OCI-M2 (cell line): ENCODE results near the gene TBCEL.
"Not testable (repeated sequence)": the region's sequence is repeated elsewhere in the genome, so short reads cannot be mapped to it uniquely, and the experiment has no call there.

Experiments used
- DNase-seq: peaks from one replicate; lab custom pipeline; 2025; ENCODE audit not compliant: unreplicated experiment; lab: John Stamatoyannopoulos, UW

TBCEL gene

DNA sequence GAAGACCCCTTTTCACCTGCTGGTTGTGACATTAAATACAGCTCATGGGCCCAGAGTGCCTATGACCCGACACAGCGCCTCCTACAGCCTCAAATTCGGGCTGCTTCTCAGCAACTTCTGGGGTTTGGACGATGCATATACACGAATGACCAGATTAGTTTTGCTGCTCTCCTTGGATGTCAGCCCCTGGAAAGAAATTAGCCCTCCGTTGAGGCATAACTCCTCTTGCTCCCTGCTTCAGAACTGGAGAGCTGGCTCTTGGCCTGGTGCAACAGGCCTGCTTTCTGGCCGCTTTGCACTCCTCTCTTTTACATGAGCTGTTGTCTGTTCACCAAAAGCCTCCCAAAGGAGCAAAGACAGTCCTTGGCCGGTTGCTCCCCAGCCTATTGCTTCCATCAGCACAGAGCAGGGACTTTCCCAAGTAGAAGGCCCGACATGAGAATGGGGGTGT lies 80.4 kb downstream of the TBCEL start:
- no peak for DNase-seq

GRCh38 chr11:121105063-121105480 lies 81.2 kb downstream of the TBCEL start:
- no peak for DNase-seq

DNA sequence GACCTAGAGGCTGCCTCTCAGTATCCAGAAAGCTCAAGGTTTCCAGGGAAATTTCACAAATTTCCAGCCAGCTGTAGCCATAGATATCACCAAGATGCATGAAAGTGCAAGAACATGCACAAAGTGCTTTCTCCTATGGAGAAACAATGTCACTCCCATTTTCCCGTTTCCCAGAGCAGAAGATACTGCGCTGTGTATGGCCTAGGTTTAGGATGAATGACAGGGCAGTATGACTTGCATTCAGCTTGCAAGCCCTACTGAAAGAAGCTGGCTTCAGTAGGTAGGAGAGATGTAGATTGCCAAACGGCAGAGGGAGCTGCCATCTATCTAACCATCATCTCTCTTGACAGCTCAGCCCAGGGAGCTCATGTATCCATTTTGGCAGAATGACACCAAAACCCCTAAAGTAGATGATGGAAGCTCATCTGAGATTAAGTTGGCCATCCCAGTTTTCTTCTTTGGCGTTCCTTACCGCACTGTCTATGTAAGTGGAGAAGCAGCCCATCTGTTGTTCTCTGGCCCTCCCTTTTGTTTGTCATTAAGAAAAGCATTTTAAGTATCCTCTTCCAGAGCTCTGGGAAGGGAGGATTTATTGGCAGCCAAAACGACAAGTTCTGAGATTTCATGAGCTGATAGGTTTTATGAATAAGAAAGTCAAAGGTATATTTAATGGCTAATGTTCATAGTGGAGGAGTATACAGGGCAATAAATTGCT lies 81.7 kb downstream of the TBCEL start:
- no peak for DNase-seq

DNA sequence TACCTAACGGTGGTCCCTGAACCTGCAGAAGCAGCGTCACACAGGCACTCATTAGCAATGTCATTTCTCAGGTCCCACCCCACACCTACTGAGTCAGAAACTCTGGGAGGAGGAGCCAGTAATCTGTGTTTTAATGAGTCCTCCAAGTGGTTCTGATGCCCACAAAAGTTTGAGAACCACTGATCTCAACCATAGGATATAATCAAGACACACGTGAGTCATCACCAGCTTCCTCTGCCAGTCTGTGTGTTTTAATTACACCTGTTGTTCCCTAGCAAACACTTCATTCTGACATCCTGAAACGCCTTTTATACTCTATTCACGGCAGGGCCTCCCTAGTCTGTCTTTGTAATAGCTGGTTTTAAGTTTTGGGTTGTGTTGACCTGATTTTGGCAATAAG lies 82.9 kb downstream of the TBCEL start:
- DNase-seq = no peak

DNA sequence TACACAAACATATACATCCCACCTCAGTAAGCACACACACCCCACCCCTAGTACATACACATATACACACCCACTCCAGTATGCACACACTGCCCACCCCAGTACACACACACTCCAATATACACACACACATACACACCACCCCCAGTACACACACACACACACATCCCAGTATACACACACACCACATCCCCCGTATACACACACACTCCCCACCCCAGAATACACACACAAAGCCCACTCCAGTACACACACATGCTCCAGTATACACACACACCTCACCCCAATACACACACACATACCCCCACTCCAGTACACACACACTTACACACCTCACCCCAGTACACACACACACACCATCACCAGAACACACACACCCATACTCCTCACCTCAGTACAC lies 84.5 kb downstream of the TBCEL start:
- DNase-seq = no peak

DNA sequence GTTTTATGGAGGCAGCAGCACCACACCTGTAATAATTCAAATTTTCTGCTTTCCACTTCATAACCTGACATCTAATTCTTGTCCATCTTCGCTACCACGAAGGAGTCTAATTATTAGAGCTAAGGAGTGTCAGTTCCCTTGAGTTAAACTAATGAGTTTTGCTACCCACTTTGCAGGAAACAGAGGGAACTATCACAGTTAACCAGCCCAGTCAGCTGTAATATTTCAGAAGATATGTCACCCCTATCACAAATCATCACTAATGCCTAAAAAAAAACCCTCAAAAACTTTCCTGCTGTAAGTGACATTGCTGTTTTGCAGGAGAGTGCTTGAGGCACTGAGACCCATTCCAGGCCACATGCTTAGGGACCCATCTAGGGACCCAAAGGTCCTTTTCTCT lies 85.6 kb downstream of the TBCEL start:
- DNase-seq = no peak

DNA sequence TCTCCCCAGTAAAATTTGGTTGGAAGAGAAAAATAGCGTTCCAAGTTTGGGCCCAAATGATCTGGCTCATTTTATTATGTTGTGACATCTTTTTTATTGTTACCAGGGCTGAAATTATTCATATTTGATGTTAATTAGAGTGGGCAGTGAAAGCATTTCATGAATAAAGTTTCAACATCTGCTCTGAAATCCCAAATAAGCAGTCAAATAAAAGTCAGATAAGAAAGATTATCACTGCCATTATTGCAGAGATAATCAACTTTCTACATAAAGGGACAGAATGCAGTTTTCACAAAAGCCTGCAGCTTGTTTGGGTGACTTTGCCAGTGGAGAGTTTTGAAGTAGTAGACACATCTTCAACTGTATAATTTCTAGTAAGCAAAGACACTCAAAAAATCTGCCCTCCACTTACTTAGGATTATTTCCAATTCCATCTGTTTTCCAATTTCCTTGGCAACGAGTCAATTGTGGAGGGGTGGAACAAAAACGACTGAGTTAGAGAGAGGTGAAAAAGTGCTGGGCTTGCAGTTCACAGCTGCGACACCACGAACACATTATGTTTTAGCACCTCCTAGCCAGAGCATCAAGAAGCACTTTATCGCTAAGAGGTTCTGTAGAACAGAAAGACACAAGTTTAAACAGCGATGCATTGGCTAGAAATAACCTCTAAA lies 86.1 kb downstream of the TBCEL start:
- no peak for DNase-seq

GRCh38 chr11:121110871-121111724 lies 87.2 kb downstream of the TBCEL start:
- no peak for DNase-seq

- DNase-seq = no peak
Measured at GRCh38 chr11:121112498-121113455, 88.9 kb downstream of the TBCEL start.

DNA sequence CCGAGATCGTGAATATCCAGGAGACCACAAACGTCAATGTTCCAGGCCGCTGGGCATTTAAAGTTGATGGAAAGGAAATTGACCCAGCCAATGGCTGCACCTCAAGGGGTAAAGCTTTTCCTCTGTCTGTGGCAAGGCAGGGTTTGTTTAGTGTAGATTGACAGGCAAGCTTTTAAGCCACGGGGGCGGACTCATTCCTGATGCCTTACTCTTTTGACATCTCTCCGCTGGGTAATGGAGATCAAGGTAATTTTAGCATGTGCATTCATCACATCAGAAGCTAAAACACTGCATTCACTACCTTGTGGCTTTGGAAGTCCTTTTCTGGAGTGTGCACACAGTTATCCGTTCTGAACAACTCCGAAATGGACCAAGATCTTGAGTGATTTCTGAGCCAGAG lies 89.7 kb downstream of the TBCEL start:
- DNase-seq = no peak

DNA sequence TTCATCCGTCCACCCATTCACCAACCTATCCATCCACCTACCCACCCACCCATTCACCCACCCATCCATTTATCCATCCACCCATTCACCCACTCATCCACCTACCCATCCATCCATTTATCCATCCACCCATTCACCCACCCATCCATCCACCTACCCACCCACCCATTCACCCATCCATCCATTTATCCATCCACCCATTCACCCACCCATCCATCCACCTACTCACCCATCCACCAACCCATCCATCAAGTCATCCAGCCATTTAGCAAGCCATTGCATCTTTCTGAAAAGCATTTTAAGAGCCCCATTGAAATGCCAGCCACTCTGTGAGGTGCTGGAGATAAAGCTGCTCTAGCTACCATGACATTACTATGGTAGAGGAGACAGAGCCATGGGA lies 91.1 kb downstream of the TBCEL start:
- DNase-seq = not testable (repeated sequence)

DNA sequence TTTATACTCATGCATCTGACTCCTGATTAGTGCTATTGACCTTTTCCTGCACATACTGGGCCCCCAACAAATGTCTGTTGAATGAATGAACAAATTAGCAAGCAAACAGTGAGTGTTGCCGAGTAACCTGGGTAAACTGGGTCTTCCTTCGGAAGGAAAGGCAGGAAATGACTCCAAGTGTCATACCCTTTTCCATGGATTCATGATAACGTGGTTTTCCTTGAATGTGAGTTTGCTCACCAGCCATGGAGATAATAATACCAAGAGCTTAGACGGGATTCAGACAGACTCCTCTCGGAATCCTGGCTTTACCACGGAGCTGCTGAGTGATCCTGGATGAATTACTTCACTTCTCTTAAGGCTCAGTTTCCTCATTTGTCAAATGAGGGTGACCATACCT lies 93.9 kb downstream of the TBCEL start:
- DNase-seq = no peak

DNA sequence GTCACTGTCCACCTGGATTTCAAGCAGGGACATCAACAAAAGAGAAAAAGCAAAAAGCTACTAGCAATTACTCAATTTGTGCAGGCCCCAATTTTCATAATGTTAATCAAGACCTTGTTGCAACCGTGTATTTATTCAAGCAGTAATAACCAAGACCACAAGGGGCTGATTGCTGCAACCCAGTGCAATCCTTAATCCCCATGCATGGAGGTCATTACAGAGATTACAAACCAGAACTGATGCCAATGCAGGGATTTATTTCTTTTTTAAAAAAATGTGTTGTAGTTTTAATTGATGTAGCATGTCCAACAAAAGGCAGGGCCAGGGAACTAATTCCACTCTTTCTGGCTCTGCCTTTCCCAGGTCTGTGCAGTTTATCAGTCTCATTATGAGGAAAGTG lies 95.5 kb downstream of the TBCEL start:
- DNase-seq = no peak

GRCh38 chr11:121122328-121122727 lies 98.4 kb downstream of the TBCEL start:
- no peak for DNase-seq

GRCh38 chr11:121123496-121124069 lies 99.7 kb downstream of the TBCEL start:
- no peak for DNase-seq

DNA sequence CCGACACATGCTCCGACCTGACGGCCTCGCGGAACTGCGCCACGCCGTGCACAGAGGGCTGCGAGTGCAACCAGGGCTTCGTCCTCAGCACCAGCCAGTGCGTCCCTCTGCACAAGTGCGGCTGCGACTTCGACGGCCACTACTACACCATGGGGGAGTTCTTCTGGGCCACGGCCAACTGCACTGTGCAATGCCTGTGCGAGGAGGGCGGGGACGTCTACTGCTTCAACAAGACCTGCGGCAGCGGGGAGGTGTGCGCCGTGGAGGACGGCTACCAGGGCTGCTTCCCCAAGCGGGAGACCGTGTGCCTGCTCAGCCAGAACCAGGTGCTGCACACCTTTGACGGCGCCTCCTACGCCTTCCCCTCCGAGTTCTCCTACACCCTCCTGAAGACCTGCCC lies 103.9 kb downstream of the TBCEL start:
- no peak for DNase-seq

GRCh38 chr11:121129362-121130340 lies 105.7 kb downstream of the TBCEL start:
- no peak for DNase-seq

GRCh38 chr11:121131656-121132055 lies 107.8 kb downstream of the TBCEL start:
- DNase-seq = no peak
